OCI-LY3 (cell line): ENCODE measurements around the gene ARHGAP5.

Experiments
- EZH2phosphoT487 ChIP-seq: fragments of 200-600 bp; shearing (Covaris generic); IDR thresholded peaks from 2 replicates; pipeline ENCODE4 v1.6.1; 2018; ENCODE audit warnings: antibody characterized with exemption, mixed run types, low read depth
- TF ChIP-seq, protein P1 (sequence below): fragments of 200-600, 300-600 bp; sonication (generic); IDR thresholded peaks from 2 replicates; pipeline ENCODE4 v1.5.1; 2014; ENCODE audit warnings: antibody characterized with exemption, low read length, low read depth

- TF ChIP-seq, protein P1, sequence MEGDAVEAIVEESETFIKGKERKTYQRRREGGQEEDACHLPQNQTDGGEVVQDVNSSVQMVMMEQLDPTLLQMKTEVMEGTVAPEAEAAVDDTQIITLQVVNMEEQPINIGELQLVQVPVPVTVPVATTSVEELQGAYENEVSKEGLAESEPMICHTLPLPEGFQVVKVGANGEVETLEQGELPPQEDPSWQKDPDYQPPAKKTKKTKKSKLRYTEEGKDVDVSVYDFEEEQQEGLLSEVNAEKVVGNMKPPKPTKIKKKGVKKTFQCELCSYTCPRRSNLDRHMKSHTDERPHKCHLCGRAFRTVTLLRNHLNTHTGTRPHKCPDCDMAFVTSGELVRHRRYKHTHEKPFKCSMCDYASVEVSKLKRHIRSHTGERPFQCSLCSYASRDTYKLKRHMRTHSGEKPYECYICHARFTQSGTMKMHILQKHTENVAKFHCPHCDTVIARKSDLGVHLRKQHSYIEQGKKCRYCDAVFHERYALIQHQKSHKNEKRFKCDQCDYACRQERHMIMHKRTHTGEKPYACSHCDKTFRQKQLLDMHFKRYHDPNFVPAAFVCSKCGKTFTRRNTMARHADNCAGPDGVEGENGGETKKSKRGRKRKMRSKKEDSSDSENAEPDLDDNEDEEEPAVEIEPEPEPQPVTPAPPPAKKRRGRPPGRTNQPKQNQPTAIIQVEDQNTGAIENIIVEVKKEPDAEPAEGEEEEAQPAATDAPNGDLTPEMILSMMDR = no peak
- TF ChIP-seq EZH2phosphoT487 = no peak
These were observed 1.7 kb downstream of the ARHGAP5 start for GRCh38 chr14:32078858-32079216.
